ENCODE measurements around the gene MICOS13. TPM values are rescaled to one million over a fixed set of nuclear protein-coding genes. Genes with fewer than 3 reads are reported as not detected.
A peak's percentile ranks its signal among the peaks of the same experiment; 100 is the strongest.

MICOS13 gene
- 10 to 100 TPM; 42.6 to 44.1 TPM for total RNA-seq

GRCh38 chr19:5680437-5681368 is at the start of gene MICOS13, which contains the start of gene HSD11B1L:
Gene MICOS13 (minus strand): TSS chr19:5680516. CDS start chr19:5680486, 30 bp downstream.
Gene HSD11B1L (plus strand): TSS chr19:5681027. CDS start chr19:5684833, 3,806 bp downstream.
- Mint-ChIP-seq H3K36me3 (peaks cover 1% of the 10 kb centered on the region), H3K4me3 (peak within 1 kb of the TSS; percentile 81), H3K27me3 (peaks cover 7% of the 10 kb centered on the region), H3K9me3 (no peaks in the 10 kb centered on the region), H3K27ac (peak within 1 kb of the TSS; percentile 90), H3K4me1 (peaks cover 13% of the 10 kb centered on the region)
- POLR2A ChIA-PET = no interaction called here
- peak; percentile 95 for ATAC-seq (ENCODE audit: low read depth)
- peak; percentile 99 for DNase-seq

DNA sequence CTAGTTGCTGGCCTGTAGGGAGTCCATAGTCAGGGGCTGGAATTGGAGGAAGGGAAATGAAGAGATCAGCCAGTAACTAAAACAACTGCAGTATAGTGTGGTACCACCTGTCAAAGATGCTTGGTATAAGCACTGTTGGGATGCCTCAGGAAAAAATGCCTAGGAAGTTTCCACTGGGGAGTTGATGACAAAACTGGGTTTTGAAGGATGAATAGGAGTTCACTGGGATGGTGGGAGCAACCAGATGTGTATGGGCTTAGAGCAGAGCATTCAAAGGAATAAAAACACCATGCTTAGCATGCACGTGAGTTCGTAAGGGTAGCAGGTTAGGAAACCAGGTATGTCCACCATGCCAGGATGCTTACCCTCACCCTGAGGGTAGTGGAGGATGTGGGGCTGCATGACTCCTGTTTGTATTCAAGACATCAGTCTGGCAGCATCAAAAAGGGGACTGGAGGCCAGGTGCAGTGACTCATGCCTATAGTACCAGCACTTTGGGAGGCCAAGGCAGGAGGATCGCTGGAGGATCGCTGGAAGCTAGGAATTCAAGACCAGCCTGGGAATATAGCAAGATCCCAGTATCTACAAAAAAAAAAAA is 47.2 kb upstream of the MICOS13 start:
- no peaks in the 10 kb centered on the region for H3K4me1 Mint-ChIP-seq
- no peak overlapping the region for H3K4me3 Mint-ChIP-seq
- no peaks in the 10 kb centered on the region for H3K9me3 Mint-ChIP-seq
- ATAC-seq (ENCODE audit: low read depth) (no peak), DNase-seq (no peak)
- H3K27ac Mint-ChIP-seq = no peak overlapping the region
- no peaks in the 10 kb centered on the region for H3K36me3 Mint-ChIP-seq
- POLR2A ChIA-PET = no interaction called here
- peaks cover 8% of the 10 kb centered on the region for H3K27me3 Mint-ChIP-seq

- peaks cover 20% of the 10 kb centered on the region for H3K4me1 Mint-ChIP-seq
- POLR2A ChIA-PET = interaction anchor here (0.5 to 4.6 kb wide), 12 partner anchors 14 to 1631 kb away, joined by 3 to 60 read pairs (median 7); partner anchors contain the start of genes CLPP, DUS3L, KDM4B and NDUFA11
- peaks cover 3% of the 10 kb centered on the region for H3K27me3 Mint-ChIP-seq
- peaks cover 20% of the 10 kb centered on the region for H3K36me3 Mint-ChIP-seq
- peak; percentile 98 for DNase-seq
- peak within 1 kb of the TSS; percentile 97 for H3K4me3 Mint-ChIP-seq
- H3K27ac Mint-ChIP-seq = peak within 1 kb of the TSS; percentile 95
- no peaks in the 10 kb centered on the region for H3K9me3 Mint-ChIP-seq
- ATAC-seq (ENCODE audit: low read depth) = peak; percentile 86
These were observed 39.9 kb upstream of the MICOS13 start, which contains the start of the genes CATSPERD and LONP1 for GRCh38 chr19:5719961-5720790. Gene CATSPERD (plus strand): TSS chr19:5720637. CDS start chr19:5720738, 101 bp downstream. Gene LONP1 (minus strand): TSS chr19:5720146. CDS start chr19:5720132, 14 bp downstream.

GRCh38 chr19:5719274-5719960 is 39.1 kb upstream of the MICOS13 start:
- Mint-ChIP-seq H3K27ac (peak overlapping the region; percentile 95), H3K4me3 (peak overlapping the region; percentile 97), H3K4me1 (peaks cover 20% of the 10 kb centered on the region), H3K27me3 (no peaks in the 10 kb centered on the region), H3K9me3 (no peaks in the 10 kb centered on the region), H3K36me3 (peaks cover 20% of the 10 kb centered on the region)
- no peak for DNase-seq
- POLR2A ChIA-PET = interaction anchor here (0.9 to 4.6 kb wide), 9 partner anchors 11 to 751 kb away, joined by 3 to 60 read pairs (median 18); partner anchors contain the start of genes DUS3L, KDM4B, NDUFA11 and RPL36
- ATAC-seq (ENCODE audit: low read depth) = no peak

DNA sequence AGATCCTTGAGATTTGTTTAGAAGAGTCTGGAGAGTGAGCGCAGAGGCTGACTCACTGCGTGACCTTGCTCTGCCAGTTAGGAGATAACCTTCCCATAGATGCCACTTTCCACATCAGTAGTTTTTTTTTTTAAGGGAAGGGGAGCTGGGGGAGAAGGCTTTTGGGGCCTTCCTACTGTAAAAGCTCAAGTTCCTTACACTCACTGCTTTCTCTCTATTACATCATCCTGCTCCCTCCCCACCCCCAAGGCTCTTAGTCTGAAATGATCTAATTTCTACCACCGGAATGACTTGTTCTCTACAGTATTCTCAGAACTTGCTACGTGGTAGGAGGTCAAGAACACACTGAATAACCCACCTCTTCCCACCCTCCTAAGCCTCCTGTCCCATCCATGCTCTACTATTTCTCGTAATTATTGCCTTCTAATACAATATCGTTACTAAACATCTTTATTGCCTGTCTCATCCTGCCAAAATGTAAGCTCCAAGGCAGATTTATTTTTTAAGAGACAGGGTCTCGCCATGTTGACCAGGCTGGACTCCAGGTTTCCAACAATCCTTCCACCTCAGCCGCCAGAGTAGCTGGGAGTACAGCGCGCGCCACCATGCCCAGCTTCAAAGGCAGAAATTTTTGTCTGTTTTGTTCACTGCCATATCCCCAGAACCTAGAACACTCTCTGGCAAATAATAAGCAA is 38.4 kb upstream of the MICOS13 start:
- ATAC-seq (ENCODE audit: low read depth) = no peak
- H3K4me3 Mint-ChIP-seq = peak overlapping the region; percentile 97
- H3K27me3 Mint-ChIP-seq = no peaks in the 10 kb centered on the region
- no peaks in the 10 kb centered on the region for H3K9me3 Mint-ChIP-seq
- POLR2A ChIA-PET = interaction anchor here (0.9 to 4.6 kb wide), 9 partner anchors 11 to 750 kb away, joined by 3 to 60 read pairs (median 18); partner anchors contain the start of genes DUS3L, KDM4B, NDUFA11 and RPL36
- H3K27ac Mint-ChIP-seq = peak overlapping the region; percentile 95
- H3K36me3 Mint-ChIP-seq = peaks cover 23% of the 10 kb centered on the region
- DNase-seq = no peak
- H3K4me1 Mint-ChIP-seq = peaks cover 20% of the 10 kb centered on the region

DNA sequence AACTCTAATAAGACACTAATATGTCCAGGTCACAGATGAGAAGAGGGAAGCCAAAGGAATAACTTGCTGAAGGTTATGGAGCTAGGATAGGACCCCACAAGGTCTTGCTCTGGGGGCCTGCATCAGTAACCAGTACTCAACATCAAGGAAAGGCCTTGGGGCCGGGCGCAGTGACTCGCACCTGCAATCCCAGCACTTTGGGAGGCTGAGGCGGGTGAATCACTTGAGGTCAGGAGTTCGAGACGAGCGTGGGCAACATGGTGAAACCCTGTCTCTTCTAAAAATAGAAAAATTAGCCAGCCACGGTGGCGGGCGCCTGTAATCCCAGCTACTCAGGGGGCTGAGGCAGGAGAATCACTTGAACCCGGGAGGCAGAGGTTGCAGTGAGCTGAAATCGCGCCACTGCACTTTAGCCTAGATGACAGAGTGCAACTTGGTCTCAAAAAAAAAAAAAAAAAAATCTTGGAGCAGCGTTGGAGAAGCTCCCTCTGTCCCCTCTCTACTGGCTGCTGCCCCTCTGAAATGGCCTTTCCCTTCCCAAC is 37.8 kb upstream of the MICOS13 start:
- ATAC-seq (ENCODE audit: low read depth) = no peak
- no peak for DNase-seq
- POLR2A ChIA-PET = interaction anchor here (0.9 to 4.6 kb wide), 8 partner anchors 10 to 749 kb away, joined by 3 to 60 read pairs (median 18); partner anchors contain the start of genes DUS3L, KDM4B, NDUFA11 and RPL36
- Mint-ChIP-seq H3K27ac (peak overlapping the region; percentile 95), H3K27me3 (no peaks in the 10 kb centered on the region), H3K4me3 (peak overlapping the region; percentile 97), H3K9me3 (no peaks in the 10 kb centered on the region), H3K4me1 (peaks cover 20% of the 10 kb centered on the region), H3K36me3 (peaks cover 23% of the 10 kb centered on the region)

DNA sequence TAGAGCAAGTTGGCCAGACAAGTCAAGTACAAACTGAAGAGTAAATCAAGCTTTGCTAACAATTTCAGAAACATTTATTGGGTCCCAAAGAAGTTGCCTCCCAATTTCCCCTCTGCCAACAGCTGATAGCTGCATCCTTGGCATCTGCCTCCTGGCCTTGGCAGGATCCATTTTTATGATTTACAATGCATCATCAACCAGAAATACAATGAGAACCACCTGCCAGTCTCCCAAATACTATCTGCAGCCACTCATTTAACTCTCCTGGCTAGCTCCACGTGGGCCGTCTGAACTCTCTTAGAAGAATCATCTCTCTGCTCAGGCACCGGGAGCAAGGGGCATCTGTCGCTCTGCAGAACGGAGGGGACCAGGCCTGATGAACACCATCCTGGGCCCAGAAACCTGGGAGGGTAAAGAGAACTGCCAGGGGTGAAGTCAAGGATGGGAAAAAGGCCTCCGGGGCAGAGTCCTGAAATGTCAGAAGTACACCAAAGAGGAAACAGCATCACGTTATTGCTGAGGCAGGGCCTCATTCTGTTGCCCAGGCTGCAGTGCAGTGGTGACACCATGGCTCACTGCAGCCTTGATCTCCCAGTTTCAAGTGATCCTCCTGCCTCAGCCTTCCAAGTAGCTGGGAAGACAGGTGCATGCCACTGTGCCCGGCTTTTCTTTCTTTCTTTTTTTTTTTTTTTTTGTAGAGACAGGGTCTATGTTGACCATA is 37.1 kb upstream of the MICOS13 start:
- H3K4me3 Mint-ChIP-seq = peak overlapping the region; percentile 97
- H3K4me1 Mint-ChIP-seq = peaks cover 20% of the 10 kb centered on the region
- ATAC-seq (ENCODE audit: low read depth) (no peak), DNase-seq (no peak)
- H3K36me3 Mint-ChIP-seq = peaks cover 23% of the 10 kb centered on the region
- POLR2A ChIA-PET = interaction anchor here (0.6 to 4.6 kb wide), 7 partner anchors 9 to 749 kb away, joined by 3 to 60 read pairs (median 3); partner anchors contain the start of genes KDM4B and RPL36
- H3K9me3 Mint-ChIP-seq = no peaks in the 10 kb centered on the region
- H3K27me3 Mint-ChIP-seq = no peaks in the 10 kb centered on the region
- peak overlapping the region; percentile 95 for H3K27ac Mint-ChIP-seq

GRCh38 chr19:5714816-5715215 is 34.5 kb upstream of the MICOS13 start:
- Mint-ChIP-seq H3K4me1 (peaks cover 18% of the 10 kb centered on the region), H3K9me3 (no peaks in the 10 kb centered on the region), H3K4me3 (no peak overlapping the region), H3K27me3 (no peaks in the 10 kb centered on the region), H3K36me3 (peaks cover 23% of the 10 kb centered on the region), H3K27ac (no peak overlapping the region)
- POLR2A ChIA-PET = interaction anchor here (0.5 to 0.7 kb wide), 4 partner anchors 16 to 415 kb away, joined by 3 to 5 read pairs (median 4); no protein-coding TSS in a partner anchor
- no peak for DNase-seq
- no peak for ATAC-seq (ENCODE audit: low read depth)

GRCh38 chr19:5713228-5713627 is 32.9 kb upstream of the MICOS13 start:
- ATAC-seq (ENCODE audit: low read depth) (no peak), DNase-seq (no peak)
- Mint-ChIP-seq H3K9me3 (no peaks in the 10 kb centered on the region), H3K36me3 (peaks cover 15% of the 10 kb centered on the region), H3K4me3 (no peak overlapping the region), H3K4me1 (peaks cover 14% of the 10 kb centered on the region), H3K27ac (no peak overlapping the region), H3K27me3 (no peaks in the 10 kb centered on the region)
- POLR2A ChIA-PET = interaction anchor here (1.0 to 1.5 kb wide), 3 partner anchors 23 to 90 kb away, joined by 4 to 6 read pairs (median 4); partner anchors contain the start of genes RPL36, SAFB and SAFB2

- no peaks in the 10 kb centered on the region for H3K9me3 Mint-ChIP-seq
- DNase-seq (no peak), ATAC-seq (ENCODE audit: low read depth) (no peak)
- H3K27me3 Mint-ChIP-seq = no peaks in the 10 kb centered on the region
- peaks cover 9% of the 10 kb centered on the region for H3K36me3 Mint-ChIP-seq
- no peak overlapping the region for H3K4me3 Mint-ChIP-seq
- POLR2A ChIA-PET = interaction anchor here (1.5 kb wide), 1 partner anchor 89 kb away, joined by 6 read pairs; the partner anchor contains the start of genes SAFB and SAFB2
- H3K27ac Mint-ChIP-seq = no peak overlapping the region
- H3K4me1 Mint-ChIP-seq = peaks cover 3% of the 10 kb centered on the region
These were observed 31.4 kb upstream of the MICOS13 start for GRCh38 chr19:5711713-5712161.

- no peaks in the 10 kb centered on the region for H3K9me3 Mint-ChIP-seq
- ATAC-seq (ENCODE audit: low read depth) (no peak), DNase-seq (no peak)
- peaks cover 3% of the 10 kb centered on the region for H3K4me1 Mint-ChIP-seq
- peaks cover 12% of the 10 kb centered on the region for H3K36me3 Mint-ChIP-seq
- no peaks in the 10 kb centered on the region for H3K27me3 Mint-ChIP-seq
- no peak overlapping the region for H3K4me3 Mint-ChIP-seq
- POLR2A ChIA-PET = no interaction called here
- H3K27ac Mint-ChIP-seq = no peak overlapping the region
These were observed 30.7 kb upstream of the MICOS13 start for GRCh38 chr19:5711025-5711424.
